Thyroid gland (tissue), 4 donors: ENCODE data around the gene RNASE8.

Experiments
- POLR2A ChIP-seq, 2 donors: fragments of 450-650 bp; IDR thresholded peaks; one replicate each; pipeline ENCODE4 v1.6.1; 2017; ENCODE audit warnings: antibody characterized with exemption in 2 of 2, mild to moderate bottlenecking in 2 of 2, moderate library complexity in 1 of 2
- TF ChIP-seq, protein P1 (sequence below), 6 experiments: fragments of 200-600 bp in 3 of 6; fragments of 450-650 bp in 3 of 6; sonication (generic) in 3 of 6; IDR thresholded peaks; one replicate each; pipeline ENCODE4 v1.5.1; 2016 to 2019; ENCODE audit warnings: antibody characterized with exemption in 6 of 6, mild to moderate bottlenecking in 2 of 6, inconsistent platforms in 1 of 6, moderate library complexity in 1 of 6

- TF ChIP-seq, protein P1, sequence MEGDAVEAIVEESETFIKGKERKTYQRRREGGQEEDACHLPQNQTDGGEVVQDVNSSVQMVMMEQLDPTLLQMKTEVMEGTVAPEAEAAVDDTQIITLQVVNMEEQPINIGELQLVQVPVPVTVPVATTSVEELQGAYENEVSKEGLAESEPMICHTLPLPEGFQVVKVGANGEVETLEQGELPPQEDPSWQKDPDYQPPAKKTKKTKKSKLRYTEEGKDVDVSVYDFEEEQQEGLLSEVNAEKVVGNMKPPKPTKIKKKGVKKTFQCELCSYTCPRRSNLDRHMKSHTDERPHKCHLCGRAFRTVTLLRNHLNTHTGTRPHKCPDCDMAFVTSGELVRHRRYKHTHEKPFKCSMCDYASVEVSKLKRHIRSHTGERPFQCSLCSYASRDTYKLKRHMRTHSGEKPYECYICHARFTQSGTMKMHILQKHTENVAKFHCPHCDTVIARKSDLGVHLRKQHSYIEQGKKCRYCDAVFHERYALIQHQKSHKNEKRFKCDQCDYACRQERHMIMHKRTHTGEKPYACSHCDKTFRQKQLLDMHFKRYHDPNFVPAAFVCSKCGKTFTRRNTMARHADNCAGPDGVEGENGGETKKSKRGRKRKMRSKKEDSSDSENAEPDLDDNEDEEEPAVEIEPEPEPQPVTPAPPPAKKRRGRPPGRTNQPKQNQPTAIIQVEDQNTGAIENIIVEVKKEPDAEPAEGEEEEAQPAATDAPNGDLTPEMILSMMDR (IDR thresholded peaks at IDR 0.05), result no peak
- TF ChIP-seq POLR2A (IDR thresholded peaks at IDR 0.05), result no peak
These were observed 34.9 kb upstream of the RNASE8 start for GRCh38 chr14:21022686-21023085.
